GM21723 (cell line): ENCODE measurements around the gene SPATA13.
"Not testable (repeated sequence)": the region's sequence is repeated elsewhere in the genome, so short reads cannot be mapped to it uniquely, and the experiment has no call there.

ENCODE experiments used
- ATAC-seq: cut with Tn5 transposase; IDR thresholded peaks from one replicate; pipeline ENCODE4 v1.9.1; 2021; ENCODE audit warnings: mild to moderate bottlenecking, moderate library complexity; ENCODE audit not compliant: unreplicated experiment

The SPATA13 gene

GRCh38 chr13:24306632-24307031, 146.1 kb downstream of the SPATA13 start:
- no peak for ATAC-seq

- no peak for ATAC-seq
Measured at GRCh38 chr13:24307211-24308067, 146.9 kb downstream of the SPATA13 start.

DNA sequence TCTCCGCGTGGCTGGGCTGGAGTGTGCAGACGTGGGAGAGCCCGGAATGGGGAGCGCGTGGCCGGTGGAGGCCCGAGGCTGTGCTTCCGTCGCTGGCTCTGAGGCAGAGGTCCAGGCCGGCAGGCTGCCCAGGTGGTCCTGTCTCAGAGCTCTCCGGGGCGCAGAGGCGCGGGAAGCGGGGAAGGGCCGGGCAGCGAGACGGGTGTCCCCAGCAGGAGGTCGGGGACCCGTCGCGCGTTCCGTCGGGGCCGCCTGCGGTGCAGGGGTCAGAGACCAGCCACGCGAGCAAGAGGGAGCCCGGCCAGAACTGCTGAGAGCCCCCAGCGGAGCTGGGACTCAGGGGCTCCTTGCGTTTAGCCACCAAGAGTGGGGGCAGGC, 147.5 kb downstream of the SPATA13 start:
- ATAC-seq: no peak

- no peak for ATAC-seq
Measured at GRCh38 chr13:24308488-24309020, 148.0 kb downstream of the SPATA13 start.

GRCh38 chr13:24309300-24309699, 148.8 kb downstream of the SPATA13 start, which contains the start of gene C1QTNF9:
TSS of gene C1QTNF9 (plus strand) at chr13:24309580. CDS start at chr13:24316004, 6,424 bp downstream.
- not testable (repeated sequence) for ATAC-seq

DNA sequence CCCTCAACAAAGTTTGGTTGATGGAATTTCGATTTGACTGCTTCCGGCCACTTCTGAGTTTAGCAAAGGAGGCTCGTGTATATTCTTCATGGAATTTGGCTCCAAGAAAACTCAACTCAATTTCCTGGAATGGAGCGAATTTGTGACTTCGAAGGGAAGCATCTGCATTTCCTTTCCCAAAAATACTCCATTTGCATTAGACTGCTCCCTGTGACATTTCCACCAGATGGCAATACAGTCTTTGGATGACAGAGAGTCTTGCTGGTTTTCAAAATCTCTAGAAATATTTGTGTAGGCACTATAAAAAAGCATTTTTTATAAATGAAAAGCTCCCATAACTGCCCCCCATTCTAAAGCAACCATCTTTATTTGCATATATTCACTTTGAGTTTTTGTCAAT, 152.9 kb downstream of the SPATA13 start:
- no peak for ATAC-seq

- not testable (repeated sequence) for ATAC-seq
Measured at GRCh38 chr13:24317835-24318234, 157.3 kb downstream of the SPATA13 start.

DNA sequence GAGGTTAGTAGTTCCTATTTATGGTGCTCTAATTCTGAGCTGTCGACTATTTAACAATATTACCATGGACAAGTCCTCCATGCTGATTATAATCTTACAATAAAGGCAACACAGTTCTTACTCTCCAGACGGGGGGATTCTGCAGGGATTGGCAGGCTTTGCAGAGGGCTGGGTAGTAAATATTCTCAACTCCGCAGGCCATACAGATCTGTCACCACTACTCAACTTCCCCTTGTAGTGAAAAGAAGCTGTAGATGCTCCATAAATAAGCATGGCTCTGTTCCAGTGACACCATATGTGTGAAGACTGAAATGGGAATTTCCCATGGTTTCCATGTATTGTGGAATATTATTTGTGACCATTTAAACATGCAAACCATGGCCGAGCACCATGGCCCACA, 158.4 kb downstream of the SPATA13 start:
- ATAC-seq: not testable (repeated sequence)

DNA sequence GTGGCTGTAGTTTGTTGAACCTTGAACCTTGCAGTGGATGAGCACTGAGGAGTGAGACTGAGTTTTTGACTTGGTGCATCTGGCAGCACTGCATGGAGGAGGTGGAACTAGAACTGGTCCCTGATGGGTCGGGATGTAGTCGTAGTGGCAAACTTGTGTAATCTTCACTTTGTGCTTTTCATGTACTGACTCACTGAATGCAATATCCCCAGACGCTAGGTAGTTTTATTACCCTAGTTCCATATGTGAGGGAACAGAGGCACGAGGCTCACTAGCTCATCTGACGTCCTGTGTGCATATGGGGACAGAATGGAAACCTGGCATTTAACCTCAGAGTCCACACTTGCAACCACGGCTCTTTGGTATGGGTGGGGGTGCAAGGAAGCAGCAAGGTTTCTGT, 159.1 kb downstream of the SPATA13 start:
- ATAC-seq: not testable (repeated sequence)

- not testable (repeated sequence) for ATAC-seq
Measured at GRCh38 chr13:24321416-24321815, 160.9 kb downstream of the SPATA13 start.

- ATAC-seq: not testable (repeated sequence)
Measured at GRCh38 chr13:24322470-24322869, 161.9 kb downstream of the SPATA13 start.

DNA sequence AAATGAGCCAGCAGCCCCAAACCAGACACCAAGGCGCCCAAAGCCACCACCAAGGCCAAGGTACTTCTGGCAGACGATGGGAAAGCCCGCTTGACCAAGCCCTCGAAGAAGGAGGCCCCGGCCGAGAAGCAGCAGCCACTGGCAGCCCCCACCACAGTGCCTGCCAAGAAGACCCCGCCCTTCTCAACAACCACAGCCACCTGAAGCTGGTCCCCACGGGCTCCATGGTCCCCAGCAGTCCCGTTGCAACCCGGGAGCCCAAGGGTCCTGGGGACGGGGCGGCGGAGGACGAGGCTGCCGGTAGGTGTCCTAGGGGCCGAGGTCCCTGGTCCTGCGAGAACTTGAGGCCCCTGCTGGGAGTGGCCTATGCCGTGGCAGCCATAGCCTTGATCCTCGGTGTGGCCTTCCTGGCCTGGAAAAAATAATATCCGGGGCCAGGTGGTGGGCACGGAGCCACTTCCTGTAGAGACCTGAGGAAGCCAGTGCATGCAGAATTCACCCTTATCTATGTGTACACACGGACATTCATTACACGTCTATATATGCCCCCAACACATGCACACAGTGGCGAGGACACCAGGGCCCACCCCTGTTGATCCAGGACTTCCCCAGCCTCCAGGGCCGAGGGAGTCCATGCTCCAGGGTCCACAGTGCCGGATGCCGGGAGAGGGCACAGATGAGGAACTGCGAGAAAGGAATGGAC, 162.7 kb downstream of the SPATA13 start:
- ATAC-seq: no peak

DNA sequence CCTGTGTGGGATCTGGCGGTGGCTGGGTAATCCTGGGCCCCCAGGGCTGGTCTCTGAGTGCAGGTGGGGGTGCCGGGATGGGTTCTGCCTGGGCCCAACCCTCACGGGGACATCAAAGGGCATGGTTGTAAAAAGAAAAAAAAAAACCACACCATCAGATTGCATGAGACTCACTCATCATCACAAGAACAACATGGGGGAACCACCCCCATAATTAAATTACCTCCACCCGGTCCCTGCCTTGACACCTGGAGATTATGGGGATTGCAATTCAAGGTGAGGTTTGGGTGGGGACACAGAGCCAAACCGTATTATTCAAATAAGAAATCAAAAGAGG, 163.2 kb downstream of the SPATA13 start:
- ATAC-seq: no peak

DNA sequence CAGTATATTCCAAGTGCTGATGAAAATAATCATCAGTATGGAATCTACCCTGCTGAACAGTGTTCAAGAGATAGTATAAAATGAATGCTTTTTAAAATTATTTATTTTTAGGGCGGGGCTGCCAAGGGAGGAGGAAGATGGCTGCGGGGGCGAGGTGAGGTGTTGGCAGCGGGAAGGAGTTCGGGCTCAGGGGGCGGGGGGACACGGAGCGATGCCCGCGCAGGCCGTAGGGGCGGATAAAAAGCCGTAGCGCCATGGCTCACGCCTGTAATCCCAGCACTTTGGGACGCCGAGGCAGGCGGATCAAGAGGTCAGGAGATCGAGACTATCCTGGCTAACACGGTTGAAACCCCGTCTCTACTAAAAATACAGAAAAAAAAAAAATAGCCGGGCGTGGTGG, 167.1 kb downstream of the SPATA13 start:
- ATAC-seq: not testable (repeated sequence)

GRCh38 chr13:24328145-24328544, 167.6 kb downstream of the SPATA13 start:
- ATAC-seq: no peak

DNA sequence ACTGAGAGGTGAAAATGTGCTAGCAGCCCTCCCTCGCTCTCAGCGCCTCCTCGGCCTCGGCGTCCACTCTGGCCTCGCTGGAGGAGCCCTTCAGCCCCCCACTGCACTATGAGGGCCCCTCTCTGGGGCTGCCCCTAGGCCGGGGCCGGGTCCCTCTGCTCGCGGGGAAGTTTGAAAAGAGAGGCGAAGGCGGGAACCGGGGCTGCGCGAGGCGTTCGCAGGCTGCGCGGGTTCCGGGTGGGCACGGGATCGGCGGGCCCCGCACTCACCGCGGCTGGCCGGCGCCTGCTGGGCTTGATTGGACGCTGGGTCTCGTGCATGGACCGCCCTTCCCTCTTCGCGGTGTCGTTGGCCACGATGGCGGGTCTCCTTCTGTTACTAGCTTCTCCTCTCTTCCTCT, 178.2 kb downstream of the SPATA13 start:
- no peak for ATAC-seq

DNA sequence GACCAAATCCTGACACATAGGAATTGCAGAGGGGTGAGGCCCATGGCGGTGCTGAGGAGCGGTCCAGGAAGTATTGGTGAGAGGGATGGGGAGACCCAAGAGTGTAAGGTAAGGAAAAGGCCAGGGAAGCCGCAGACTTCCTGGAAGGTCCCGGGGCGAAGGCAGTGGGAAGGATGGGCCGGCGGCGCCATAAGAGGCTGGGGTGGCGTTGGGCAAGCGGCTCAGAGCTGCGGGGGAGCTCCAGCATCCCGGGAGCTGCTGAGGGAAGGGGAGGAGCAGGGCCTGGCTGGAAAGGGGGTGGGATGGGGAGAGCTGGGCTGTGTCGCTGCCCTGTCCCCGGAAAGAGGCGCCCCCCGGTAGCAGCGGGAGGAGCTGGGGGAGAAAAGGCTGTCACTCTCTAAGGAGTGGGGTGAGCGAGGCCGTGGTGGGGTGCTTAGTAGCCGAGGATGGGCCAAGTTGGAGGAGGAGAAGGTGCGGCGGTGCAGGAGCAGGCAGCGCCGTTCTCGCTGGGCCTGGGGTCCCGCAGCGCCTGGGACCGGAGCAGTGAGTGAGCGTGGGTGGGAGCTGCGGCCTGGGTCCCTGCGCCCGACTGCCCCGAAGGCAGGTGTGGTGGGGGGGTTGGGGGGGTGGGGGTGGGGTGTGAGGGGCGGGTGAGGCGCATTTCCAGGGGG, 179.6 kb downstream of the SPATA13 start:
- ATAC-seq: no peak

- ATAC-seq: no peak
Measured at GRCh38 chr13:24340608-24340955, 180.1 kb downstream of the SPATA13 start.

DNA sequence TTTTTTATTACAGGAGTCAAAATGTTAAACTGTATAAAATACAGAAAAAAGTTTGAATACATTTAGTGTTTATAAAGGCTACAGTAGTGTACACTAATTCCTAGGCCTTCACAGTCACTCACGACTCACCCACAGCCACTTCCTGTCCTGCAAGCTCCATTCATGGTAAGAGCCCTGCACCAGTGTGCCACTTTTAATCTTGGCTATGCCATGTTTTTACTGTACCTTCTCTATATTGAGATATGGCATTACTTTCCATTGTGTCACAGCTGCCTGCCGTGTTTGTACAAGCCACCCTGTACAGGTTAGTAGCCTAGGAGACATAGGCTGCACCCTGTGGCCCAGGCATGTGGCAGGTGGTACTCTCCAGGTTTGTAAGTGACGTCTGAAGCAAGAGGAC, 180.9 kb downstream of the SPATA13 start:
- ATAC-seq: no peak

GRCh38 chr13:24348385-24348784, 187.9 kb downstream of the SPATA13 start:
- no peak for ATAC-seq

DNA sequence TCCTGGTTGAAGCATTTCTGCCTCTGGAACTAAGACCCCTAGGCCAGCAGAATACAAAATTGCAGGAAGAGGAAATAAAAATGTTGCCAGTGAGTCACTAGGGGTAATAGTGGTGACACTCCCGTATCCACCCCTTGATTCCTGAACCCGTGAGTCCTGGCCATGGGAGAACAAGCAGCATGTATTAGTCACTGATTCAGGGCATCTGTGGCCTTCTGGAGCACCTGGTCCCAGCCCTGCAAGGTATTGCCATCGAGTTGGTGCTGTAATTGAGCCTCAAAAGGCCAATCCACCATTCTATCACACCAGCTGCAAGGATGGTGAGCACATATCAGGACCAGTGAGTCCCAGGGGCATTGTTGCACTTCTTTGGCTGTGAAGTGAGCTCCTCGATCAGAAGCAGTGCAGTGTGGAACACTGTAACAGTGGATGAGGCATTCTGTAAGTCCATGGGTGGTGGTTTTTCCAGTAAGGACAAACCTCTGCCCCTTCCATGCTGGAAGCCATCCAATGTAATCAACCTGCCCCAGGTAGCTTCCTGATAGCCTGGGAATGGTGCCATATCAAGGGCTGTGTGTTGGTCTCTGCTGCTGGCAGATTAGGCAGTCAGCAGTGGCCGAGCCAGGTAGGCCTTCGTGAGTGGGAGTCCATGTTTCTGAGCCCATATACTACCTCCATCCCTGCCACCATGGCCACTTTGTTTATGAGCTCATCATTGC, 188.4 kb downstream of the SPATA13 start:
- no peak for ATAC-seq
